ENCODE results near the gene COMMD10. TPM values are rescaled to one million over a fixed set of nuclear protein-coding genes. Genes with fewer than 3 reads are reported as not detected.

The COMMD10 gene
- total and polyA plus RNA-seq, 5 donors from 2014 or later: 32.7 to 58.6 (median 46.1) TPM

DNA sequence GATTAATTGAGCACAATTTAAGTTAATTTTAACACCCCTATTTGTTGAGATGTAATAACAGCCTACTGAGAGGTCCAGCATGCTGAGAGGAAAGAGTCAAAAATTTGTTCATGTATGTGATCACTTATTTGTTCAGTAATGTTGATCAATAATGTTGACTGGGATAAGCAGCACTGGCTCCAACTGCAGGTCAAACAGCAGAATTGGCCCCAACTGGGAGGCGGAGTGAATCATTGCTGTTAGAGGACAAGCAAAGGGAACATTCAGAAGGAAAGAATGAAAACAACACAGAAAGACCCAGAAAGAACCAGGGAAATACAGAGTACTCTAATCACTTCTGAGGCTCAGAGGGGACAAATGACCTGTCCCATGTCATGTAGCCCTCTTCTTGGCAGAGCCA lies 221.1 kb downstream of the COMMD10 start:
- DNase-seq (no peak), ATAC-seq (ENCODE audit: low read depth in 2 of 2) (no peak)
- Mint-ChIP-seq H3K4me1 (no peaks in the 10 kb centered on the region), H3K27me3 (no peaks in the 10 kb centered on the region), H3K36me3 (peaks cover 80% of the 10 kb centered on the region), H3K4me3 (peak overlapping the region in 1 of 4 donors; percentile 45), H3K27ac (no peak overlapping the region), H3K9me3 (peaks cover 6 to 44% (median 15%) of the 10 kb centered on the region in 7 donors)
- no peaks in the 10 kb centered on the region for H3K4me1 ChIP-seq (ENCODE audit: control insufficient read depth, insufficient read depth, low read length, poor library complexity, severe bottlenecking)
- H3K27ac ChIP-seq (ENCODE audit: insufficient read depth, low read length, poor library complexity, severe bottlenecking): no peak overlapping the region
- peaks cover 65% of the 10 kb centered on the region for H3K36me3 ChIP-seq (ENCODE audit: control insufficient read depth, insufficient read depth, low read length)
- no peaks in the 10 kb centered on the region for H3K27me3 ChIP-seq (ENCODE audit: control insufficient read depth, insufficient read depth, low read length)
- H3K4me3 ChIP-seq (ENCODE audit: low read depth, low read length): no peak overlapping the region
- H3K9me3 ChIP-seq (ENCODE audit: control insufficient read depth in 2 of 2, low read length in 2 of 2): peaks cover 11 to 20% of the 10 kb centered on the region in 2 experiments

DNA sequence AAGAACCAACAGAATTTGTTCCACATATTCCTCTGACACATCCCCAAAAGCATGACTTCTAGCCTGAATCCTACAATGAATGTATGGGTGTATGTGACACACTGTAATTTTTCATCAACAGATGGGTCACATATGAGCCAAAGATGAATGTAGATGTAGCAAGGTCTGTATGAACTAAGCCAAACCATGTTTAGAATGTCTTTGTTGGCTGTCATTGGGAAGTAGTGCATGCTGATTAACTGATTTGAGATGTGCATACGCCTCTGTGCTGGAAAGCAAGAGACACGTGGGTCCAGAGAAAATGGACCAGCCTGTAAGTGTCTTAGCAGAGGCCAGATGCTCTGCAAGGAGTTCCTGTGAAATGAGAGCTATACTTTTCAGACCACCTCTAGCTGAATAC lies 222.0 kb downstream of the COMMD10 start:
- H3K4me1 Mint-ChIP-seq: peaks cover 0 to 2% (median 0%) of the 10 kb centered on the region in 4 donors
- no peak overlapping the region for H3K27ac Mint-ChIP-seq
- Histone ChIP-seq H3K27me3 (ENCODE audit: control insufficient read depth, insufficient read depth, low read length) (no peaks in the 10 kb centered on the region), H3K36me3 (ENCODE audit: control insufficient read depth, insufficient read depth, low read length) (peaks cover 61% of the 10 kb centered on the region), H3K27ac (ENCODE audit: insufficient read depth, low read length, poor library complexity, severe bottlenecking) (no peak overlapping the region), H3K9me3 (ENCODE audit: control insufficient read depth in 2 of 2, low read length in 2 of 2) (peaks cover 11 to 20% of the 10 kb centered on the region in 2 experiments), H3K4me3 (ENCODE audit: low read depth, low read length) (no peak overlapping the region), H3K4me1 (ENCODE audit: control insufficient read depth, insufficient read depth, low read length, poor library complexity, severe bottlenecking) (no peaks in the 10 kb centered on the region)
- ATAC-seq (ENCODE audit: low read depth in 2 of 2): no peak
- no peak overlapping the region for H3K4me3 Mint-ChIP-seq
- no peak for DNase-seq
- peaks cover 82% of the 10 kb centered on the region for H3K36me3 Mint-ChIP-seq
- H3K9me3 Mint-ChIP-seq: peaks cover 6 to 51% (median 21%) of the 10 kb centered on the region in 7 donors
- H3K27me3 Mint-ChIP-seq: no peaks in the 10 kb centered on the region

DNA sequence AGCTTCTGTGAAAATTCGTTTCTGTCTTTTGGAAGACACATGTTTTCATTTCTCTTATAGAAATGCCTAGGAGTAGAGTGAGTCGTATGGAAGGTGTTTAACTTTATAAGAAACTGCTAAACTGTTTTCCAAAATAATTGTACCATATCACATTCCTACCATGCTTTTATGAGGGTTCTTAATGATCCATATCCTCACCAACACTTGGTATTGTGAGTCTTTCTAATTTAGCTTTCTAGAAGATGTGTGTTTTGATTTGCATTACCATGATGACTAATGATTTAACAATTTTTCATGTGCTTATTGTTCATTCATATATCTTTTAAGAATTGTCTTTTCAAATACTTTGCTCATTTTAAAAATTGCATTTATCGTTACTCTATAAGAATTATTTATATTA lies 223.6 kb downstream of the COMMD10 start:
- Histone ChIP-seq H3K36me3 (ENCODE audit: control insufficient read depth, insufficient read depth, low read length) (peaks cover 49% of the 10 kb centered on the region), H3K27ac (ENCODE audit: insufficient read depth, low read length, poor library complexity, severe bottlenecking) (no peak overlapping the region), H3K27me3 (ENCODE audit: control insufficient read depth, insufficient read depth, low read length) (no peaks in the 10 kb centered on the region), H3K4me3 (ENCODE audit: low read depth, low read length) (no peak overlapping the region), H3K9me3 (ENCODE audit: control insufficient read depth in 2 of 2, low read length in 2 of 2) (peaks cover 11 to 20% of the 10 kb centered on the region in 2 experiments), H3K4me1 (ENCODE audit: control insufficient read depth, insufficient read depth, low read length, poor library complexity, severe bottlenecking) (no peaks in the 10 kb centered on the region)
- Mint-ChIP-seq H3K27ac (no peak overlapping the region), H3K9me3 (peaks cover 6 to 51% (median 21%) of the 10 kb centered on the region in 7 donors), H3K36me3 (peaks cover 83% of the 10 kb centered on the region), H3K4me3 (no peak overlapping the region), H3K27me3 (no peaks in the 10 kb centered on the region), H3K4me1 (peaks cover 4 to 7% (median 6%) of the 10 kb centered on the region in 4 donors)
- no peak for DNase-seq
- ATAC-seq (ENCODE audit: low read depth in 2 of 2): no peak

DNA sequence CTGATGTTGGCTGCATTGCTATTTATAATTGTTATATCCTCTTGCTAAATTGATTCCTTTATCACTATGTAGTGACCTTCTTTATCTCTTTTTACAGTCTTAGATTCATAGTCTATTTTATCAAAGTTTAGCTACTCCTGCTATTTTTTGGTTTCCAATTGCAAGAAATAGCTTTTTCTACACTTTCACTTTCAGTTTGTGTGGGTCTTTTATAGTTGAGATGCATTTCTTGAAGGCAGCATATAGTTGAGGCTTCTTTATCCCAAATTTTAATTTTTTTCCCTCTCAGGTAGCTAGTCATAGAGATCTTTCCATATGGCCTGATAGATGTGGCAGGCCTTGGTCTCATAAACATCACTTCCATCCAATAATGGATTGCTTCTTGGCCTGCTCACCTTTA lies 228.5 kb downstream of the COMMD10 start:
- no peaks in the 10 kb centered on the region for H3K27me3 Mint-ChIP-seq
- Histone ChIP-seq H3K4me1 (ENCODE audit: control insufficient read depth, insufficient read depth, low read length, poor library complexity, severe bottlenecking) (no peaks in the 10 kb centered on the region), H3K27ac (ENCODE audit: insufficient read depth, low read length, poor library complexity, severe bottlenecking) (no peak overlapping the region), H3K36me3 (ENCODE audit: control insufficient read depth, insufficient read depth, low read length) (peaks cover 27% of the 10 kb centered on the region), H3K27me3 (ENCODE audit: control insufficient read depth, insufficient read depth, low read length) (no peaks in the 10 kb centered on the region), H3K9me3 (ENCODE audit: control insufficient read depth in 2 of 2, low read length in 2 of 2) (peaks cover 8 to 11% of the 10 kb centered on the region in 2 experiments), H3K4me3 (ENCODE audit: low read depth, low read length) (peak overlapping the region; percentile 26)
- DNase-seq (peak in 1 of 3 donors; percentile 29), ATAC-seq (ENCODE audit: low read depth in 2 of 2) (no peak)
- peak overlapping the region in 2 of 4 donors; percentile 48 to 51 for H3K4me3 Mint-ChIP-seq
- peaks cover 0 to 32% (median 12%) of the 10 kb centered on the region in 7 donors for H3K9me3 Mint-ChIP-seq
- H3K36me3 Mint-ChIP-seq: peaks cover 65% of the 10 kb centered on the region
- peaks cover 7 to 11% (median 8%) of the 10 kb centered on the region in 4 donors for H3K4me1 Mint-ChIP-seq
- H3K27ac Mint-ChIP-seq: peak overlapping the region in 2 of 3 donors; percentile 5 to 32

DNA sequence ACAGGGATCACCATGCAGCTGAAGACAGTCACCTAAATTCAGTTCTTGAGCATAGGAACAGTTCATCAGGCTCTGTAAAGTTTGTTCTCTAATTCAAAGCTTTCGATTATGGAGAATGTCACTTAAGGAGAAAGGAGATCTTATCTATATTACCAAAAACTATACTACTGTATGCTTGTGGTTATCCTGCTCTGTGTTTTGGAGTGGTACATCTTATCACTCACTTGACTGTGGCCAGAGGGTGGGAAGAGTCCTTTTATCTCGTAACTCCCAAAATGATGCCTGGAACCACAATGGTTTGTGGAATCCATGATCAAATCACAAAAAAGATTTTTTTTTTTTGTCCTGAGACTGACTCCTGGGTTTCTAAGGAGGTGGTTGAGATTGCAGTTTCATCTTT lies 230.7 kb downstream of the COMMD10 start:
- Histone ChIP-seq H3K9me3 (ENCODE audit: control insufficient read depth in 2 of 2, low read length in 2 of 2) (peaks cover 6 to 9% of the 10 kb centered on the region in 2 experiments), H3K27ac (ENCODE audit: insufficient read depth, low read length, poor library complexity, severe bottlenecking) (no peak overlapping the region), H3K36me3 (ENCODE audit: control insufficient read depth, insufficient read depth, low read length) (peaks cover 32% of the 10 kb centered on the region), H3K27me3 (ENCODE audit: control insufficient read depth, insufficient read depth, low read length) (no peaks in the 10 kb centered on the region), H3K4me3 (ENCODE audit: low read depth, low read length) (no peak overlapping the region), H3K4me1 (ENCODE audit: control insufficient read depth, insufficient read depth, low read length, poor library complexity, severe bottlenecking) (no peaks in the 10 kb centered on the region)
- Mint-ChIP-seq H3K4me1 (peaks cover 7 to 11% (median 8%) of the 10 kb centered on the region in 4 donors), H3K27ac (no peak overlapping the region), H3K4me3 (no peak overlapping the region), H3K9me3 (peaks cover 0 to 29% (median 10%) of the 10 kb centered on the region in 7 donors), H3K36me3 (peaks cover 73% of the 10 kb centered on the region), H3K27me3 (no peaks in the 10 kb centered on the region)
- DNase-seq (no peak), ATAC-seq (ENCODE audit: low read depth in 2 of 2) (no peak)

DNA sequence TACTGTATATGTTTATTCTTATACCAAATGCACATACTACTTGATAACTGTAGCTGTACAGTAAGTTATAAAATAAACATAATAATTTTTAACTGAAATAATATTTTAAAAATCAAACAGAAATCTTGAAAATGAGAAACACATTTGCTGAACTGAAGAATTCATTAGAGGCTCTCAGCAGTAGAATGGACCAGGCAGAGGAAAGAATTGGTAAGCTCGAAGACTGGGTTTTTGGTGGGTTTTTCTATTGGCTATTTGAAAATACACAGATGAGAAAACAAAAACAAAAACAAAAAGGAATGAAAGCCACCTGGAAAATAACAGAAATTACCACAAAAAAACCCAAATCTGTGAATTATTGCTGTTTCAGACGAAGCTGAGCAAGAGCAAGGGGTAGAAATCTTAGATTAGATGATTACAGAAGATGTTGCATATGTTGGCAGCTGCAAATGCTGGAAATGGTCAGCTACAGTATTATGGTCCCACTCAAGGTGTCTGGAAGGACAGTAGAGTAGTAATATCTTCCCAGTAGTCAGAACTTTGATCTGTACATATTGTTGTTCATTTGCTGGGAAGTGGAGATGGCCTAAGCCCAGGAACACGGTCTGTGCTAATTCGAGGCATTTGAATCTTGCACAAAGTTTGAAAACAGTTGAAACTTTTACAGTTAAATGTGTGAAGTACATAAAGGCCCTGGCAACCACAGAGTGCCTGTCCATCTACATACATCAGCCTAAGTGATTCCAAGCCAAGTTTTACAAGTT lies 233.4 kb downstream of the COMMD10 start:
- H3K4me3 ChIP-seq (ENCODE audit: low read depth, low read length): no peak overlapping the region
- no peak overlapping the region for H3K4me3 Mint-ChIP-seq
- no peaks in the 10 kb centered on the region for H3K27me3 Mint-ChIP-seq
- no peak overlapping the region for H3K27ac ChIP-seq (ENCODE audit: insufficient read depth, low read length, poor library complexity, severe bottlenecking)
- H3K4me1 Mint-ChIP-seq: peaks cover 3 to 6% (median 3%) of the 10 kb centered on the region in 4 donors
- H3K27me3 ChIP-seq (ENCODE audit: control insufficient read depth, insufficient read depth, low read length): no peaks in the 10 kb centered on the region
- H3K27ac Mint-ChIP-seq: no peak overlapping the region
- H3K36me3 ChIP-seq (ENCODE audit: control insufficient read depth, insufficient read depth, low read length): peaks cover 42% of the 10 kb centered on the region
- ATAC-seq (ENCODE audit: low read depth in 2 of 2) (no peak), DNase-seq (no peak)
- H3K4me1 ChIP-seq (ENCODE audit: control insufficient read depth, insufficient read depth, low read length, poor library complexity, severe bottlenecking): no peaks in the 10 kb centered on the region
- peaks cover 0 to 36% (median 9%) of the 10 kb centered on the region in 7 donors for H3K9me3 Mint-ChIP-seq
- H3K36me3 Mint-ChIP-seq: peaks cover 71% of the 10 kb centered on the region
- peaks cover 6 to 9% of the 10 kb centered on the region in 2 experiments for H3K9me3 ChIP-seq (ENCODE audit: control insufficient read depth in 2 of 2, low read length in 2 of 2)

DNA sequence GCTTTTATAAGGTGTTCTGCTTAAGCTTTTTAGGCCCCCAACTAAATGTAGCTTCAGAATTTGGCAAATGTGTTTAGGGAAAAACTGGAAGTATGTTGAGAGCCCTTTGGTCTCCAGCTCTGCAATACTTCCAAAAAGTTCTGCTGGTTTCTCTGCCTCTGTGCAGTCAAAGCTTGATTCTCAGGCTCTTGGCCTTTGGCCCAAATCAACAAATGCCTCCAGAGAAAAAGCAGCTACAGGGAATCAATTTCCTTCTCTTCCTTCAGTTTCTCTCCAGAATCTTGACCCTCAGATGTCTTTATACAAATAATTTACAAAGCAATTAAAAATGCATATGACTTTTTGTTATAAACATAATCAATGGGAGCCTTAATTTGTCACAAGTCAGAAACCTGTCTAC lies 235.7 kb downstream of the COMMD10 start:
- H3K9me3 Mint-ChIP-seq: peaks cover 0 to 39% (median 10%) of the 10 kb centered on the region in 7 donors
- Histone ChIP-seq H3K4me1 (ENCODE audit: control insufficient read depth, insufficient read depth, low read length, poor library complexity, severe bottlenecking) (no peaks in the 10 kb centered on the region), H3K36me3 (ENCODE audit: control insufficient read depth, insufficient read depth, low read length) (peaks cover 35% of the 10 kb centered on the region), H3K9me3 (ENCODE audit: control insufficient read depth in 2 of 2, low read length in 2 of 2) (peaks cover 6 to 9% of the 10 kb centered on the region in 2 experiments), H3K27me3 (ENCODE audit: control insufficient read depth, insufficient read depth, low read length) (no peaks in the 10 kb centered on the region), H3K27ac (ENCODE audit: insufficient read depth, low read length, poor library complexity, severe bottlenecking) (no peak overlapping the region), H3K4me3 (ENCODE audit: low read depth, low read length) (no peak overlapping the region)
- no peaks in the 10 kb centered on the region for H3K4me1 Mint-ChIP-seq
- no peak for DNase-seq
- H3K4me3 Mint-ChIP-seq: no peak overlapping the region
- H3K36me3 Mint-ChIP-seq: peaks cover 70% of the 10 kb centered on the region
- H3K27me3 Mint-ChIP-seq: no peaks in the 10 kb centered on the region
- ATAC-seq (ENCODE audit: low read depth in 2 of 2): no peak
- no peak overlapping the region for H3K27ac Mint-ChIP-seq

DNA sequence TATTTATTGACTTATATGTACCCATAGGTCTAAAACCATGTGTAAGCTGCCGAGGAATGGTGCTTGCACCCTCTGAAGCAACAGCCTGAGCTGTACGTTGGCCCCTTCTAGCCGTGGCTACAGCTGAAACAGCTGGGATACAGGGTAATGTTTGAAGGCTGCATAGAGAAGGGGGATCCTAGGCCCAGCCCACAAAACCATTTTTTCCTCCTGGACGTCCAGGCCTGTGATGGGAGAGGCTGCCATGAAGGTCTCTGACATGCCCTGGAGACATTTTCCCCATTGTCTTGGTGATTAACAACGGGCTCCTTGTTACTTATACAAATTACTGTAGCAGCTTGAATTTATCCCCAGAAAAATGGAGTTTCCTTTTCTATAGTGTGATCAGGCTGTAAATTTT lies 244.7 kb downstream of the COMMD10 start:
- H3K27me3 Mint-ChIP-seq: no peaks in the 10 kb centered on the region
- Histone ChIP-seq H3K4me1 (ENCODE audit: control insufficient read depth, insufficient read depth, low read length, poor library complexity, severe bottlenecking) (no peaks in the 10 kb centered on the region), H3K27me3 (ENCODE audit: control insufficient read depth, insufficient read depth, low read length) (no peaks in the 10 kb centered on the region), H3K36me3 (ENCODE audit: control insufficient read depth, insufficient read depth, low read length) (peaks cover 3% of the 10 kb centered on the region), H3K4me3 (ENCODE audit: low read depth, low read length) (no peak overlapping the region), H3K27ac (ENCODE audit: insufficient read depth, low read length, poor library complexity, severe bottlenecking) (no peak overlapping the region), H3K9me3 (ENCODE audit: control insufficient read depth in 2 of 2, low read length in 2 of 2) (peaks cover 6 to 28% of the 10 kb centered on the region in 2 experiments)
- H3K36me3 Mint-ChIP-seq: peaks cover 51% of the 10 kb centered on the region
- no peak overlapping the region for H3K27ac Mint-ChIP-seq
- ATAC-seq (ENCODE audit: low read depth in 2 of 2): no peak
- H3K4me1 Mint-ChIP-seq: no peaks in the 10 kb centered on the region
- H3K9me3 Mint-ChIP-seq: peaks cover 5 to 54% (median 17%) of the 10 kb centered on the region in 7 donors
- H3K4me3 Mint-ChIP-seq: no peak overlapping the region
- no peak for DNase-seq
